HG03558 (cell line): ENCODE measurements around the gene ACOT8.
"Not testable (repeated sequence)": the region's sequence is repeated elsewhere in the genome, so short reads cannot be mapped to it uniquely, and the experiment has no call there.

ENCODE experiments used
- ATAC-seq: cut with Tn5 transposase; IDR thresholded peaks from one replicate; pipeline ENCODE4 v1.9.1; 2021; ENCODE audit warnings: moderate number of reproducible peaks; ENCODE audit not compliant: unreplicated experiment; ENCODE audit errors: extremely low read depth

Gene ACOT8

GRCh38 chr20:45832619-45833018 lies 24.6 kb downstream of the ACOT8 start:
- no peak for ATAC-seq

- not testable (repeated sequence) for ATAC-seq
Observed at GRCh38 chr20:45829673-45830106, 27.5 kb downstream of the ACOT8 start.

GRCh38 chr20:45828589-45828988 lies 28.6 kb downstream of the ACOT8 start:
- no peak for ATAC-seq

- ATAC-seq: no peak
Observed at GRCh38 chr20:45827712-45828111, 29.5 kb downstream of the ACOT8 start.

- no peak for ATAC-seq
Observed at GRCh38 chr20:45827030-45827652, 30.1 kb downstream of the ACOT8 start, which contains the start of gene TNNC2. Gene TNNC2, minus strand, starts transcription at chr20:45827312. Its CDS starts 64 bp downstream, at chr20:45827248.

GRCh38 chr20:45826381-45827019 lies 30.7 kb downstream of the ACOT8 start:
- ATAC-seq: no peak

GRCh38 chr20:45823949-45824835 lies 33.0 kb downstream of the ACOT8 start:
- no peak for ATAC-seq

- no peak for ATAC-seq
Observed at GRCh38 chr20:45822857-45823256, 34.3 kb downstream of the ACOT8 start.

- ATAC-seq: no peak
Observed at GRCh38 chr20:45821947-45822346, 35.2 kb downstream of the ACOT8 start.

GRCh38 chr20:45819466-45819865 lies 37.7 kb downstream of the ACOT8 start:
- ATAC-seq: no peak

GRCh38 chr20:45818239-45818638 lies 39.0 kb downstream of the ACOT8 start:
- ATAC-seq: no peak

GRCh38 chr20:45817376-45818194 lies 39.6 kb downstream of the ACOT8 start:
- ATAC-seq: no peak

- ATAC-seq: no peak
Observed at GRCh38 chr20:45816951-45817350, 40.2 kb downstream of the ACOT8 start.

- ATAC-seq: no peak
Observed at GRCh38 chr20:45814314-45814713, 42.9 kb downstream of the ACOT8 start.

GRCh38 chr20:45813489-45813888 lies 43.7 kb downstream of the ACOT8 start:
- ATAC-seq: no peak

- ATAC-seq: no peak
Observed at GRCh38 chr20:45813006-45813340, 44.2 kb downstream of the ACOT8 start.

GRCh38 chr20:45812157-45813005 lies 44.8 kb downstream of the ACOT8 start, which contains the start of gene UBE2C:
Gene UBE2C, plus strand, starts transcription at chr20:45812644. Its CDS starts 52 bp downstream, at chr20:45812696.
- peak; percentile 96 for ATAC-seq

- no peak for ATAC-seq
Observed at GRCh38 chr20:45810191-45810970, 46.8 kb downstream of the ACOT8 start.
